ENCODE data around the gene PLEKHF1. TPM values are rescaled to one million over a fixed set of nuclear protein-coding genes. Genes with fewer than 3 reads are reported as not detected.
A peak's percentile ranks its signal among the peaks of the same experiment; 100 is the strongest.

PLEKHF1 gene
- polyA plus RNA-seq, 3 donors, result 0.11 to 0.29 (median 0.26) TPM

GRCh38 chr19:29687244-29687896, 22.1 kb downstream of the PLEKHF1 start:
- Mint-ChIP-seq H3K9me3 (peaks cover 4 to 15% (median 10%) of the 10 kb centered on the region in 7 donors), H3K36me3 (no peaks in the 10 kb centered on the region), H3K4me3 (peak overlapping the region in 1 of 2 donors; percentile 20), H3K4me1 (peaks cover 9% of the 10 kb centered on the region), H3K27me3 (ENCODE audit: low read depth in 3 of 3) (peaks cover 3 to 7% (median 5%) of the 10 kb centered on the region in 3 donors), H3K27ac (peak overlapping the region in 2 of 7 donors; percentile 12 to 57)
- H3K9me3 ChIP-seq (replicated peaks in 1 of 2; ENCODE audit: control insufficient read depth in 1 of 2, insufficient read depth in 1 of 2, low read length in 2 of 2), result peaks cover 3 to 8% of the 10 kb centered on the region in 2 donors
- intact Hi-C loops (cut with micrococcal nuclease), result no loop called here
- no peak for DNase-seq
- no peak overlapping the region for H2AFZ ChIP-seq (ENCODE audit: insufficient read depth, low read depth, low read length, poor library complexity, severe bottlenecking)
- no peak overlapping the region for H3K4me2 ChIP-seq (replicated peaks; ENCODE audit: extremely low read depth, low read length, poor library complexity, severe bottlenecking)
- no peak overlapping the region for H3K9ac ChIP-seq (ENCODE audit: insufficient read depth, low read length, poor library complexity, severe bottlenecking)
- H3K4me3 ChIP-seq (replicated peaks in 1 of 3; ENCODE audit: low read depth in 2 of 3, low read length in 3 of 3), result no peak overlapping the region
- H3K27me3 ChIP-seq (ENCODE audit: control insufficient read depth in 2 of 2, insufficient read depth in 2 of 2, low read length in 2 of 2), result no peaks in the 10 kb centered on the region
- TF ChIP-seq, protein P1, sequence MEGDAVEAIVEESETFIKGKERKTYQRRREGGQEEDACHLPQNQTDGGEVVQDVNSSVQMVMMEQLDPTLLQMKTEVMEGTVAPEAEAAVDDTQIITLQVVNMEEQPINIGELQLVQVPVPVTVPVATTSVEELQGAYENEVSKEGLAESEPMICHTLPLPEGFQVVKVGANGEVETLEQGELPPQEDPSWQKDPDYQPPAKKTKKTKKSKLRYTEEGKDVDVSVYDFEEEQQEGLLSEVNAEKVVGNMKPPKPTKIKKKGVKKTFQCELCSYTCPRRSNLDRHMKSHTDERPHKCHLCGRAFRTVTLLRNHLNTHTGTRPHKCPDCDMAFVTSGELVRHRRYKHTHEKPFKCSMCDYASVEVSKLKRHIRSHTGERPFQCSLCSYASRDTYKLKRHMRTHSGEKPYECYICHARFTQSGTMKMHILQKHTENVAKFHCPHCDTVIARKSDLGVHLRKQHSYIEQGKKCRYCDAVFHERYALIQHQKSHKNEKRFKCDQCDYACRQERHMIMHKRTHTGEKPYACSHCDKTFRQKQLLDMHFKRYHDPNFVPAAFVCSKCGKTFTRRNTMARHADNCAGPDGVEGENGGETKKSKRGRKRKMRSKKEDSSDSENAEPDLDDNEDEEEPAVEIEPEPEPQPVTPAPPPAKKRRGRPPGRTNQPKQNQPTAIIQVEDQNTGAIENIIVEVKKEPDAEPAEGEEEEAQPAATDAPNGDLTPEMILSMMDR (IDR thresholded peaks at IDR 0.05), result no peak
- H3K27ac ChIP-seq (ENCODE audit: low read depth in 1 of 2, low read length in 2 of 2), result no peak overlapping the region
- no peaks in the 10 kb centered on the region for H3K36me3 ChIP-seq (replicated peaks in 1 of 2; ENCODE audit: control insufficient read depth in 1 of 2, insufficient read depth in 2 of 2, low read length in 2 of 2)
- no peaks in the 10 kb centered on the region for H3K79me2 ChIP-seq (ENCODE audit: insufficient read depth, low read length)
- H3K4me1 ChIP-seq (ENCODE audit: control insufficient read depth in 1 of 2, insufficient read depth in 2 of 2, low read length in 2 of 2), result no peaks in the 10 kb centered on the region
- no peaks in the 10 kb centered on the region for H4K20me1 ChIP-seq (ENCODE audit: insufficient read depth, low read length)
- WGBS (ENCODE audit: insufficient coverage), result 65% methylated on average over 10 of the region's 17 CpGs

GRCh38 chr19:29687897-29688728, 22.9 kb downstream of the PLEKHF1 start:
- H3K4me3 ChIP-seq (replicated peaks in 1 of 3; ENCODE audit: low read depth in 2 of 3, low read length in 3 of 3), result no peak overlapping the region
- peaks cover 3 to 8% of the 10 kb centered on the region in 2 donors for H3K9me3 ChIP-seq (replicated peaks in 1 of 2; ENCODE audit: control insufficient read depth in 1 of 2, insufficient read depth in 1 of 2, low read length in 2 of 2)
- H3K27ac Mint-ChIP-seq, result no peak overlapping the region
- intact Hi-C loops (cut with micrococcal nuclease), result no loop called here
- H2AFZ ChIP-seq (ENCODE audit: insufficient read depth, low read depth, low read length, poor library complexity, severe bottlenecking), result no peak overlapping the region
- no peak overlapping the region for H3K4me2 ChIP-seq (replicated peaks; ENCODE audit: extremely low read depth, low read length, poor library complexity, severe bottlenecking)
- H3K79me2 ChIP-seq (ENCODE audit: insufficient read depth, low read length), result no peaks in the 10 kb centered on the region
- TF ChIP-seq, protein P1 (IDR thresholded peaks at IDR 0.05), result no peak
- no peaks in the 10 kb centered on the region for H3K27me3 ChIP-seq (ENCODE audit: control insufficient read depth in 2 of 2, insufficient read depth in 2 of 2, low read length in 2 of 2)
- no peak overlapping the region for H3K4me3 Mint-ChIP-seq
- H3K36me3 ChIP-seq (replicated peaks in 1 of 2; ENCODE audit: control insufficient read depth in 1 of 2, insufficient read depth in 2 of 2, low read length in 2 of 2), result no peaks in the 10 kb centered on the region
- H3K36me3 Mint-ChIP-seq, result no peaks in the 10 kb centered on the region
- WGBS (ENCODE audit: insufficient coverage), result 94% methylated on average over 13 of the region's 18 CpGs
- H4K20me1 ChIP-seq (ENCODE audit: insufficient read depth, low read length), result no peaks in the 10 kb centered on the region
- H3K9ac ChIP-seq (ENCODE audit: insufficient read depth, low read length, poor library complexity, severe bottlenecking), result no peak overlapping the region
- H3K27ac ChIP-seq (ENCODE audit: low read depth in 1 of 2, low read length in 2 of 2), result no peak overlapping the region
- no peaks in the 10 kb centered on the region for H3K4me1 ChIP-seq (ENCODE audit: control insufficient read depth in 1 of 2, insufficient read depth in 2 of 2, low read length in 2 of 2)
- peaks cover 4 to 15% (median 10%) of the 10 kb centered on the region in 7 donors for H3K9me3 Mint-ChIP-seq
- H3K4me1 Mint-ChIP-seq, result peaks cover 9% of the 10 kb centered on the region
- peaks cover 3 to 7% (median 6%) of the 10 kb centered on the region in 3 donors for H3K27me3 Mint-ChIP-seq (ENCODE audit: low read depth in 3 of 3)
- DNase-seq, result no peak
